OCI-LY3 (cell line): Measurements from ENCODE around the gene NFKB2.

Experiments
- H2AFZ ChIP-seq: fragments of 200-600, 300-600 bp; shearing (Covaris generic); 2 replicates; pipeline ENCODE4 v1.6.0; 2014; ENCODE audit warnings: antibody characterized with exemption, low read depth, low read length
- H3K27ac ChIP-seq: fragments of 200-600, 300-600 bp; sonication (generic); 2 replicates; pipeline ENCODE4 v1.5.1; 2014; ENCODE audit warnings: mild to moderate bottlenecking, low read length, moderate library complexity, mixed read lengths
- H3K27me3 ChIP-seq: fragments of 200-600, 300-600 bp; sonication (generic); 2 replicates; pipeline ENCODE4 v1.6.1; 2014; ENCODE audit warnings: low read depth, low read length, mixed read lengths
- H3K36me3 ChIP-seq: fragments of 200-600, 300-600 bp; sonication (generic); replicated peaks from 2 replicates; pipeline ENCODE3; 2014; ENCODE audit warnings: low read depth, low read length, mixed read lengths
- H3K4me1 ChIP-seq: fragments of 300-600, 200-600 bp; sonication (generic); 2 replicates; pipeline ENCODE4 v1.6.1; 2014; ENCODE audit warnings: low read length, mixed read lengths
- H3K4me2 ChIP-seq: fragments of 200-600, 300-600 bp; sonication (generic); 2 replicates; pipeline ENCODE4 v1.6.1; 2014; ENCODE audit warnings: low read length, mixed read lengths
- H3K4me3 ChIP-seq: fragments of 300-600, 200-600 bp; sonication (generic); 2 replicates; pipeline ENCODE4 v1.5.1; 2014; ENCODE audit warnings: antibody characterized with exemption, mild to moderate bottlenecking, low read length, moderate library complexity
- H3K79me2 ChIP-seq: fragments of 300-600, 200-600 bp; shearing (Covaris generic); 2 replicates; pipeline ENCODE4 v1.6.1; 2014; ENCODE audit warnings: mild to moderate bottlenecking, low read length, mixed read lengths
- H3K9ac ChIP-seq: fragments of 300-600, 200-600 bp; shearing (Covaris generic); 2 replicates; pipeline ENCODE4 v1.6.0; 2014; ENCODE audit warnings: mild to moderate bottlenecking, low read length, moderate library complexity
- H3K9me3 ChIP-seq: fragments of 200-600, 300-600 bp; shearing (Covaris generic); 2 replicates; pipeline ENCODE4 v1.6.1; 2014; ENCODE audit warnings: low read length, mixed read lengths; ENCODE audit not compliant: insufficient read depth
- H4K20me1 ChIP-seq: fragments of 200-600, 300-600 bp; sonication (generic); 2 replicates; pipeline ENCODE4 v1.6.1; 2016; ENCODE audit warnings: low read length, mixed read lengths; ENCODE audit not compliant: insufficient read depth
- CTCF ChIP-seq: fragments of 200-600, 300-600 bp; sonication (generic); IDR thresholded peaks from 2 replicates; pipeline ENCODE4 v1.5.1; 2014; ENCODE audit warnings: antibody characterized with exemption, low read length, low read depth
- EZH2phosphoT487 ChIP-seq: fragments of 200-600 bp; shearing (Covaris generic); IDR thresholded peaks from 2 replicates; pipeline ENCODE4 v1.6.1; 2018; ENCODE audit warnings: antibody characterized with exemption, mixed run types, low read depth

NFKB2 gene

GRCh38 chr10:102358712-102359382 lies 36.7 kb upstream of the NFKB2 start:
- H3K27ac ChIP-seq = no peak overlapping the region

GRCh38 chr10:102367441-102367840 lies 28.1 kb upstream of the NFKB2 start:
- Histone ChIP-seq H4K20me1 (no peaks in the 10 kb centered on the region), H3K9ac (no peak overlapping the region), H3K27me3 (no peaks in the 10 kb centered on the region), H3K4me2 (no peak overlapping the region), H3K27ac (no peak overlapping the region), H3K9me3 (no peaks in the 10 kb centered on the region), H3K4me3 (no peak overlapping the region), H3K36me3 (peaks cover 40% of the 10 kb centered on the region), H3K4me1 (no peaks in the 10 kb centered on the region), H3K79me2 (no peaks in the 10 kb centered on the region), H2AFZ (no peak overlapping the region)
- TF ChIP-seq EZH2phosphoT487 = no peak
- TF ChIP-seq CTCF = no peak

More at GRCh38 chr10:102358712-102359382, 36.7 kb upstream of the NFKB2 start:
- H3K4me3 ChIP-seq = no peak overlapping the region
- no peak overlapping the region for H3K4me2 ChIP-seq
- no peaks in the 10 kb centered on the region for H3K4me1 ChIP-seq
- no peaks in the 10 kb centered on the region for H3K79me2 ChIP-seq
- no peaks in the 10 kb centered on the region for H4K20me1 ChIP-seq
- H3K36me3 ChIP-seq = peaks cover 7% of the 10 kb centered on the region
- H2AFZ ChIP-seq = no peak overlapping the region
- TF ChIP-seq CTCF (no peak), EZH2phosphoT487 (no peak)
- no peaks in the 10 kb centered on the region for H3K9me3 ChIP-seq
- H3K27me3 ChIP-seq = no peaks in the 10 kb centered on the region
- no peak overlapping the region for H3K9ac ChIP-seq

- Histone ChIP-seq H3K79me2 (no peaks in the 10 kb centered on the region), H3K4me1 (no peaks in the 10 kb centered on the region), H3K36me3 (peaks cover 39% of the 10 kb centered on the region), H2AFZ (no peak overlapping the region), H3K9ac (no peak overlapping the region), H4K20me1 (no peaks in the 10 kb centered on the region), H3K27me3 (no peaks in the 10 kb centered on the region), H3K9me3 (no peaks in the 10 kb centered on the region), H3K4me3 (no peak overlapping the region), H3K4me2 (no peak overlapping the region), H3K27ac (no peak overlapping the region)
- TF ChIP-seq EZH2phosphoT487 = no peak
- no peak for TF ChIP-seq CTCF
Measured at GRCh38 chr10:102368077-102368476, 27.4 kb upstream of the NFKB2 start.

GRCh38 chr10:102371295-102371694 lies 24.2 kb upstream of the NFKB2 start:
- no peak for TF ChIP-seq EZH2phosphoT487

More at GRCh38 chr10:102371295-102371694, 24.2 kb upstream of the NFKB2 start:
- no peaks in the 10 kb centered on the region for H4K20me1 ChIP-seq
- H3K4me1 ChIP-seq = no peaks in the 10 kb centered on the region
- H3K4me3 ChIP-seq = no peak overlapping the region
- peaks cover 42% of the 10 kb centered on the region for H3K36me3 ChIP-seq
- H3K9me3 ChIP-seq = no peaks in the 10 kb centered on the region
- H3K27me3 ChIP-seq = no peaks in the 10 kb centered on the region
- H3K4me2 ChIP-seq = no peak overlapping the region
- H2AFZ ChIP-seq = no peak overlapping the region
- no peak overlapping the region for H3K9ac ChIP-seq
- H3K79me2 ChIP-seq = no peaks in the 10 kb centered on the region
- H3K27ac ChIP-seq = no peak overlapping the region
